Measurements from ENCODE around the gene VAV2.

The VAV2 gene

GRCh38 chr9:133862585-133863256 is 129.4 kb downstream of the VAV2 start:
- peak overlapping the region; percentile 50 for H3K27ac ChIP-seq
- TF ChIP-seq CTCF (conservative IDR thresholded peaks at IDR 0.05) (no peak), ZFX (IDR thresholded peaks at IDR 0.05) (no peak)

GRCh38 chr9:133861692-133862091 is 130.4 kb downstream of the VAV2 start:
- H3K27ac ChIP-seq: no peak overlapping the region
- TF ChIP-seq ZFX (IDR thresholded peaks at IDR 0.05) (no peak), CTCF (conservative IDR thresholded peaks at IDR 0.05) (no peak)

GRCh38 chr9:133861086-133861485 is 131.0 kb downstream of the VAV2 start:
- TF ChIP-seq CTCF (conservative IDR thresholded peaks at IDR 0.05): no peak
- TF ChIP-seq ZFX (IDR thresholded peaks at IDR 0.05): no peak
- no peak overlapping the region for H3K27ac ChIP-seq

GRCh38 chr9:133858771-133859170 is 133.4 kb downstream of the VAV2 start:
- no peak for TF ChIP-seq ZFX (IDR thresholded peaks at IDR 0.05)
- TF ChIP-seq CTCF (conservative IDR thresholded peaks at IDR 0.05): no peak
- no peak overlapping the region for H3K27ac ChIP-seq

GRCh38 chr9:133857639-133858038 is 134.5 kb downstream of the VAV2 start:
- no peak overlapping the region for H3K27ac ChIP-seq
- TF ChIP-seq ZFX (IDR thresholded peaks at IDR 0.05): no peak
- TF ChIP-seq CTCF (conservative IDR thresholded peaks at IDR 0.05): no peak

GRCh38 chr9:133856798-133857197 is 135.3 kb downstream of the VAV2 start:
- no peak overlapping the region for H3K27ac ChIP-seq
- TF ChIP-seq ZFX (IDR thresholded peaks at IDR 0.05): no peak
- TF ChIP-seq CTCF (conservative IDR thresholded peaks at IDR 0.05): no peak

- TF ChIP-seq CTCF (conservative IDR thresholded peaks at IDR 0.05) (no peak), ZFX (IDR thresholded peaks at IDR 0.05) (no peak)
- no peak overlapping the region for H3K27ac ChIP-seq
These were observed 136.2 kb downstream of the VAV2 start for GRCh38 chr9:133855802-133856521.

All from C4-2B (cell line).